ENCODE data around the gene TRIM68.

TRIM68 gene

DNA sequence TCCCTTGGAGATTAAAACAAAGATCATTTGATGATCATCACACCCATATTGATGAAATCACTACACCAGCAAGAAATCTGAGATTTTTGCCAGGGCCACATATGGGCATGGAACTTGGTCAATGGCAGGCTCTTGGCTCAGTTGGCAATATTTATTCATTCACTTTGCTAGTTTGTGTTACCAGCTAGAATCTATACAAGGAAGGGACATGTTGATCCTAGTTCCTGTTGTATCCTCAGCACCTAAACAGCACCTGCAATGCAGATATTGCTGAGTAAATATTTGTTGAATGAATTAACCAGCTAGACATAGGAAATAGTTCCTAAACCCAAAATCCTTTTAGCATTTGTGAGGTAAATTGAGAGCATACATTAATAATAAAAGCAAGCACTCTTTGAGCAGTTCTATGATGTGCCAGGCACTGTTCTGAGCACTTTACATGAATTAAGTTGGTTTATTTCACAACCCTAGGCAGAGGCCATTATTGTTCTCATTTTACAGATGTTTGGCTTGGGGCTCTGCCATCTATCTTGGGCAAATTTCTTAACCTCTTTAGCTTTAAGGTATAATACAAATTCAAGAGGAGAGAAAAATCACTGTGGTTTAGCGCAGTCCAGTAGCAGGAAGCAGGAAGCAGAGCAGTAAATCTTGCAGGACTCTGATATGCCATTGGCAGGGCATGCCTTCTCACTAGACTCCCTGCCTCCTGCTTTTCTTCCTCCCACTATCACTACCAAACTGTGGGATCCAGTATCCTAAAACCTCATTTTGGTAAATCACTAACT lies 1.6 kb downstream of the TRIM68 start:
- no peak for DNase-seq

DNA sequence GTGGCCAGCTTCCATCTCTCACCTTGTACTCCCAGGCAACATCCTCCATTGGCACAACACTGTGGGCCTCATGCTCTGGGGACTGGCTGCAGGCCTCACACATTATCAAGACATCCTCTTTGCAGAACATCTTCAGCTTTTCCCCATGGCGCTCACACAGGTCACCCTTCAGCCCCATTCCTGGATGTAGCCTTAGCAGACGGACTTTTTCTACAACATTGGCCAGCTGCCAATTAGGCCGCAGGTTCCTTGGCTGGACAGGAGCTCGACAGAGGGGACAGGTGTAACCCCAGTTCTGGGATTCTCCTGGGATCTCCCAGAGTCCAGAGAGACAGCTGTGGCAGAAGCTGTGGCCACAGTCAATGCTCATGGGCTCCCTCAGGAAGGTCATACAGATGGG lies 3.0 kb downstream of the TRIM68 start:
- no peak for DNase-seq

DNA sequence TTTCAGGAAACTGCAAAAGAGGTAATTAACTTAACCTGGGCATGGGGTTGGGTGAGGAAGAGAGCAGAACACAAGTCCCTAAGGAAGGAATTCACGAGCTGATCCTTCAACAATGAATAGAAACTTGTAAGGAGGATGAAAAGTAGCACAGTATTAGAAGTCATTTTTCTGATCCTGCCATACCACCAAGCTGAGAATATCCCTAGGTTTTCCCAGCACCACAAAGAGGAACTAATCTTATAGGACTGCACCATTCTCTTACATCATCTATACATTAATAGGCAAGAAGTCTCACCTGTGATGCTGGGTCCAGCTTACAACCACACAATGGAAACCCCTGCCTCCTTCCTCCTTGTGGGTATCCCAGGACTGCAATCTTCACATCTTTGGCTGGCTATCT lies 14.3 kb downstream of the TRIM68 start, which contains the start of gene OR52I1:
Gene OR52I1, plus strand, starts transcription at position 301 of the 400 bp plus-strand sequence. Its CDS starts 0 bp downstream, at position 301.
- DNase-seq = no peak

DNA sequence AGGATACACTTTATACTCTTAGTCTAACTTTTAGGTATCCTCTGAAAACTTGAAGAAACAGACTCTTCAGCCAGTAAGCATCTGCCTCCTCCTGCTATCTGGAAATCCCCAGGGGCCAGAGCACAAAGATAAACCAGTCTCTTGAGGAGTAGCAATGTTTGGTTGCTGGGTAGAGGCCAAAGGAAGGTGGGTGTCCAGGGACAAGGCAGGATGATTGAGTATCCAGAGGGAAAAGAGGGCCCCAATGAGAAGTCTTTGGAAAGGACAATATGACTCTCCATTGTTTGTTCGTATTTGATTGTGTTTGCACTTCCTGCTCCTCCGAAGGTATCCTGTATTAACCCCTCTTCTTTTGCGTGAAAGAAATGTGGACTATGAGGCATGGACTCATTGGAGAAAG lies 19.0 kb downstream of the TRIM68 start:
- DNase-seq = no peak

DNA sequence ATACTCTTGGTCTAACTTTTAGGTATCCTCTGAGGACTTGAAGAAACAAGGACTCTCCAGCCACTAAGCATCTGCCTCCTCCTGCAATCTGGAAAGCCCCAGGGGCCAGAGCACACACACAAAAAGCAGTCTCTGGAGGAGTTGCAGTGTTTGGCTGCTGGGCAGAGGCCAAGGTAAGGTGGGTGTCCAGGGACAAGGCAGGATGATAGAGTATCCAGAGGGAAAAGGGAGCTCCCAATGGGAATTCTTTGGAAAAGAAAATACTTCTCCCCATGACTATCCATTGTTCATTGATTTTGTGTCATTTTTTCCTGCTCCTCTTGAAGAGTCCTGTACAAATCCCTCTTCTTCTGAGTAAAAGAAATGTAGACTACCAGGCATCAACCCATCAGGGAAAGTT lies 26.6 kb downstream of the TRIM68 start, which contains the start of gene OR52I2:
Gene OR52I2, plus strand, starts transcription at position 301 of the 400 bp plus-strand sequence.
- no peak for DNase-seq

DNA sequence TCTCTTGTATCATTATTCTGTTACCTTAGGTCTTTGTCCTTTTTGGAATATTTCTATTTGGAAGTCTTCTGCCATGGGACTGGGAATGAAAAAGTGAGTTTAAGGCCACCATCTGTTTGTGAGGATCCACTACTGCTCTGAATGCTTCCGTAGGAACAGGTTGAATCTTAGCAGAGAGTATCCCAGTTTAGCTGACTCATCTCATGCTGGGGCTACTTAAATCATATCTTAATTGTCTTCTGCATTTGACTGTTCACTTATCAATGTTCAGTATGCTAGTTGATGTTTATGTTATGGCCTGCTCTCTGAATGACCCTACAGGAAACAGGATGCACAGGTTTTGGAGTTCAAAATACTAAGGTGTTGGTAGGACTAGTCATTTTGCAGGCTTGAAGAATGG lies 27.9 kb downstream of the TRIM68 start:
- no peak for DNase-seq

DNA sequence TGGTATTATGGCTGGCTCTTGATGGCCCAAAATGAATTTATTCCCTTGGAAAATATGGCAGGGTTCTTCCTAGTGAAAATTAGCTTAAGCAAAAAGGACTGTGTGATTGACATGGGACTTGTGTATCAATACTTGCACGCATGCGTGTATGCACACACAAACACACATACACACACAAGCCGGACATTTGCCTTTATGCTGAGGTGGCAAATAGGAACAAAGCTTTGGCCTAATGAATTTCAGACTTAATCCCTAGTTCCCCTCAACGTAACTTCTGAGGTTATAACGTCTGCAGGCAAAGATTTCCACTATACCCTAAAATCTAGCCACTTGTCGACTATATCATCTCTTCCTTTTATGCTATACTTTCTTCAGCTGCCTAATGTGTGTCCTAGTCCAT lies 29.4 kb downstream of the TRIM68 start:
- DNase-seq = no peak

DNA sequence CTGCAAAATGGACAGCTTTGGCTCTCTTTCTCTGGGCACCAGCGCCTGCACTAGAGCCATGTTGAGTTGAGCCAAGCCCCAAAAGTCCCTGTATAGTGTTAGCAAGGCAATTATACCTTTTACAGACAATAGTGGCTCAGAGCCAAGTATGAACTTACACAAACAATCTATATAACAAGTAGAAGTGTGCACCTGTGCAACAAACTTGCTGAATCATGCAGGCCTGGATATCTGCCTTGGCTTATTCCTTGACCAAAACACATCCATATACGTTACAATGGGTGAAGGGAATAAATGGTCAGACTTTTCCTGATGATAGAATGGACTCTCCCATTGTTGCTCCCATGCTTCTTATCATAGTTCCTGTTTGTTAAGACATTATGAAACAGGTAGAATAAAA lies 30.3 kb downstream of the TRIM68 start:
- no peak for DNase-seq

DNA sequence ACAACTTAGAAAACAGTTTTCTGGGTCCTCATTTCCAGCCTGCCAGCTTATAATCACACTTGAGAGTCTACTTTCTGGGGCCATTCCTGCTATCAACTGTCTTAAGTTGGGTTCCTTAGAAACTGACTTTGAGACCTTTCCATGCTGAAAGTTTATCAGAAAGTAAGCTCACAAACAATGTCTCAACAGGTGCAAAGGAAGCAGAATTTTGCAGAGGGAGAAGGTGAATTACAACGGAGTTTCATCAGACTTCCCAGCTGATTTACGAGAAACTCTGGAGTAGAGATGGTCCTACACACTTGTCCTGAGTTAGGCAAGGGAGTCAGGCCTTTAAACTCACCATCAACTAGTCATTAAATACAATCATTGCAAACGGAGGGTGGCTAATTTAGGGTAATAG lies 31.2 kb downstream of the TRIM68 start:
- DNase-seq = no peak

DNA sequence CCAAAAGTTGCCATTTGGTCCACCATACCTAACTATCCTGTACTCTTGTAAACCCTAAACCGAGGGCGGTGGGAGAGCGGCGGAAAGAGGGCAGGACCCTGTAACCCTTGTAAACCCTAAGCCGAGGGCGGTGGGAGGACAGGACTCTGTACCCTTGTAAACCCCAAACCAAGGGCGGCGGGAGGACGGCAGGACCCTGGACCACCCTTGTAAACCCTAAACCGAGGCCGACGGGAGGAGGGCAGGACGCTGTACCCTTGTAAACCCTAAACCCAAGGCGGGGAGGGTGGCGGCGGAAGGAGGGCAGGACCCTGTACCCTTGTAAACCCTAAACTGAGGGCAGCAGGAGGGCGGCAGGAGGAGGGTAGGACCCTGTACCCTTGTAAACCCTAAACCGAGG lies 39.0 kb downstream of the TRIM68 start:
- DNase-seq = no peak

DNA sequence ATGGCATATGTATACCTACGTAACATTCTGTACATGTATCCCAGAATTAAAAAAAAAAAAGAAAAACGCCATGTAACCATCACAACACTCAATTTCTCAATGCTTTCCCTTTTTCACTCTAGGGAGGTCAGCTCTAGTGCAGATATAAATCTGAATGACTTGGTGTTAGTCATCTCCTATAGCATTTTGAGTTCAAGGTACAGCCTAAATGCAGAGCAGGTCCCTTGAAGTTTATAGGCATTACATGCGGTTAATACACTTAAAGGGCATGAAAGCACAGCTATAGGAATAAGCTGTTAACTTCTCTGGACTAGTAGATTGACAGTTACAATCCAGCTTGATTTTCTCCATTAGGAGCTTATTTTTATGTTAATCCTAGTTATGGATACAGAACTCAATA lies 42.7 kb downstream of the TRIM68 start:
- no peak for DNase-seq

DNA sequence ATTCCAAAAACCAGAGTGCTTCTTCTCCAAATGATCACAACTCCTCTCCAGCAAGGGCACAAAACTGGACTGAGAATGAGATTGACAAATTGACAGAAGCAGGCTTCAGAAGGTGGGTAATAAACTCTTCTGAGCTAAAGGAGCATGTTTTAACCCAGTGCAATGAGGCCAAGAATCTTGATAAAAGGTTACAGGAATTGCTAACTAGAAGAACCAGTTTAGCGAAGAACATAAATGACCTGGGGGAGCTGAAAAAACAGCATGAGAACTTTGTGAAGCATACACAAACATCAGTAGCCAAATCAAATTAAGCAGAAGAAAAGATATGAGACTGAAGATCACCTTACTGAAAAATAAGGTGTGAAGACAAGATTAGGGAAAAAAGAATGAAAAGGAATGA lies 47.6 kb downstream of the TRIM68 start:
- no peak for DNase-seq

DNA sequence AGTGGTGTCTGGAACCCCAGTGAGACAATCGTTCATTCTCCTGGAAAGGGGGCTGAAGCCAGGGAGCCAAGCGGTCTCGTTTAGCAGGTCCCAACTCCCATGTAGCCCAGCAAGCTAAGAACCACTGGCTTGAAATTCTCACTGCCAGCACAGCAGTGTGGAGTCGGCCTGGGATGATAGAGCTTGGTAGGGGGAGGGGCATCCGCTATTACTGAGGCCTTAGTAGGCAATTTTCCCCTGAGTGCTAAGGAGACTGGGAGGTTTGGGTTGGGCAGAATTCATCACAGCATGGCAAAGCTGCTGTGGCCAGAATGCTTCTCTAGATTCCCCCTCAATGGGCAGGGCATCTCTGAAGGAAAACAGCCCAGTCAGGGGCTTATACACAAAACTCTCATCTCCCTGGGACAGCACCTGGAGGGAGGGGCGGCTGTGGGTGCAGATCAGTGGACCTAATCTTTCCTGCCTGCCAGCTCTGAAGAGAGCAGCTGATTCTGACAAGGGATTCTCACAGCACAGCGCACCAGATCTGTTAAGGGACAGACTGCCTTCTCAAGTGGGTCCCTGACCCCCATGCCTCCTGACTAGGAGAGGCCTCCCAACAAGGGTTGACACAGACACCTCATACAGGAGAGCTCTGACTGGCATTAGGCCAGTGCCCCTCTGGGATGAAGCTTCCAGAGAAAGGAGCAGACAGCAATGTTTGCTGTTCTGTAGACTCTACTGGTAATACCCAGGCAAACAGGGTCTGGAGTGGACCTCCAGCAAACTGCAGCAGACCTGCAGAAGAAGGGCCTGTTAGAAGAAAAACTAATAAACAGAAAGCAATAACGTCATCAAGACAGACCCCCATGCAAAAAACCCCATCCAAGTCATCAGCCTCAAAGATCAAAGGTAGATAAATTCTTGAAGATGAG lies 48.2 kb downstream of the TRIM68 start:
- no peak for DNase-seq

DNA sequence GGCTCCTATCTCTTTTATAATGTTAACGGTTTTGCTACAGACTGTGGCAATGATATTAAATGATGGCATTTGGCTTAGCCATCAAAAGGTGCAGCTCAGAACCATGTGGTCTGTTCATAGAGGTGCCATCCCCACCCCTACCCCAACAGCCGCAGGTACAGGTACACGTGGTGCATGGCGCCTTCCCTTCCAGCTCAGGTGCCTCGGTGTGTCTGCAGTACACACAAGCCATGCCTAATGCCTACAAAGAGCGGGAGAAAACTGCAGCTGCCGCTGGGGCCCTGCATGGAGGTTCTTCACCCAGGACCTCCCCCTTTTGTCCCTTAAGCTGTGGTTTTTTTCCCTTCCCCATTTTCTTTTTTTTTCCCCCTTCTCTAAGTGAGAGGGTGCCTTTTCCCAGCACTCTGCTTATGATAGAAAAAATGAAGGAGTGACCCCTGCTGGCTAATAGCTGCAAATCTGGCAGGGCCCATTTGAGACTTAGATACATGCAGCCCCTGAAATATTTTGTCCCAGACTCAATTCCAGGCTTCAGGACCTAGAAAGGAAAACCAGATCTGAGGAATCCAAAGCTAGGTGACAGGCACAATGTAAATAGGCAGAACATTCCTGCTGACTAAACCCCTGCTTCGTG lies 56.6 kb downstream of the TRIM68 start:
- no peak for DNase-seq
